Activated B cell treated with CpG ODN at 0.5 μM for 24 hours (primary cell): ENCODE results near the gene SYCP2. TPM values are rescaled to one million over a fixed set of nuclear protein-coding genes. Genes with fewer than 3 reads are reported as not detected.
"Not testable (repeated sequence)": the region's sequence is repeated elsewhere in the genome, so short reads cannot be mapped to it uniquely, and the experiment has no call there.

ENCODE experiments used
- ATAC-seq: fragments of 200-7000 bp; cut with Tn5 transposase; one replicate; pipeline ENCODE4 v1.10.0; 2021; ENCODE audit warnings: low read depth, mild to moderate bottlenecking, moderate library complexity
- CTCF ChIA-PET: fragments of 350-600 bp; sonication (Branson Sonifier 250); formaldehyde crosslinking; loops from one replicate; lab custom pipeline; 2021; ENCODE audit warnings: antibody characterized with exemption; lab: Charles Lee
- POLR2A ChIA-PET: fragments of 350-600 bp; sonication (Branson Sonifier 250); formaldehyde crosslinking; loops from one replicate; lab custom pipeline; 2021; ENCODE audit warnings: antibody characterized with exemption; lab: Charles Lee
- DNase-seq: peaks from one replicate; pipeline ENCODE4 v3.0.0; 2022
- H3K27ac Mint-ChIP-seq: one replicate; pipeline ENCODE4 v1.8.0; 2020; ENCODE audit warnings: mixed read lengths
- H3K27me3 Mint-ChIP-seq: one replicate; pipeline ENCODE4 v1.8.0; 2021; ENCODE audit warnings: mixed read lengths
- H3K36me3 Mint-ChIP-seq: one replicate; pipeline ENCODE4 v1.8.0; 2021; ENCODE audit warnings: low read depth, mixed read lengths
- H3K4me1 Mint-ChIP-seq: one replicate; pipeline ENCODE4 v1.8.0; 2021; ENCODE audit warnings: mixed read lengths
- H3K4me3 Mint-ChIP-seq: one replicate; pipeline ENCODE4 v1.8.0; 2020; ENCODE audit warnings: mild to moderate bottlenecking, mixed read lengths
- H3K9me3 Mint-ChIP-seq: one replicate; pipeline ENCODE4 v1.8.0; 2020; ENCODE audit warnings: mixed read lengths
- CTCF ChIP-seq: fragments of 200-600 bp; IDR thresholded peaks from one replicate; pipeline ENCODE4 v1.8.0; 2022; ENCODE audit warnings: antibody characterized with exemption, mild to moderate bottlenecking
- intact Hi-C: fragments of 100-400 bp; cut with micrococcal nuclease; formaldehyde crosslinking; loops from one replicate; pipeline ENCODE4 v1.15.1; 2024
- total RNA-seq: library from RNA; stranded (reverse); gene quantifications from 2 replicates; pipeline ENCODE4 v1.2.3, GENCODE V29; 2022

SYCP2 gene
- total RNA-seq, 1 donor from 2014 or later, result 1.3 TPM

GRCh38 chr20:59958123-59958522 is 24.7 kb upstream of the SYCP2 start, which contains the start of gene CDH26:
Gene CDH26, plus strand, starts transcription at chr20:59958423. Its CDS starts 304 bp downstream, at chr20:59958727.
- H3K4me3 Mint-ChIP-seq, result no peak within 1 kb of the TSS
- no peak for TF ChIP-seq CTCF
- no peak for DNase-seq
- no peak within 1 kb of the TSS for H3K27ac Mint-ChIP-seq
- no peak for ATAC-seq
- intact Hi-C loops, result no loop called here
- no peaks in the 10 kb centered on the region for H3K27me3 Mint-ChIP-seq
- ChIA-PET CTCF (no interaction called here), POLR2A (no interaction called here)
- H3K4me1 Mint-ChIP-seq, result no peaks in the 10 kb centered on the region
- peaks cover under 1% of the 10 kb centered on the region for H3K36me3 Mint-ChIP-seq
- no peaks in the 10 kb centered on the region for H3K9me3 Mint-ChIP-seq

- H3K27me3 Mint-ChIP-seq, DNase-seq, CTCF ChIA-PET, intact Hi-C loops, POLR2A ChIA-PET, H3K9me3 Mint-ChIP-seq, H3K4me1 Mint-ChIP-seq, H3K36me3 Mint-ChIP-seq, H3K4me3 Mint-ChIP-seq, H3K27ac Mint-ChIP-seq, ATAC-seq: not testable (repeated sequence)
These were observed 24.1 kb upstream of the SYCP2 start for GRCh38 chr20:59957568-59957967.

DNA sequence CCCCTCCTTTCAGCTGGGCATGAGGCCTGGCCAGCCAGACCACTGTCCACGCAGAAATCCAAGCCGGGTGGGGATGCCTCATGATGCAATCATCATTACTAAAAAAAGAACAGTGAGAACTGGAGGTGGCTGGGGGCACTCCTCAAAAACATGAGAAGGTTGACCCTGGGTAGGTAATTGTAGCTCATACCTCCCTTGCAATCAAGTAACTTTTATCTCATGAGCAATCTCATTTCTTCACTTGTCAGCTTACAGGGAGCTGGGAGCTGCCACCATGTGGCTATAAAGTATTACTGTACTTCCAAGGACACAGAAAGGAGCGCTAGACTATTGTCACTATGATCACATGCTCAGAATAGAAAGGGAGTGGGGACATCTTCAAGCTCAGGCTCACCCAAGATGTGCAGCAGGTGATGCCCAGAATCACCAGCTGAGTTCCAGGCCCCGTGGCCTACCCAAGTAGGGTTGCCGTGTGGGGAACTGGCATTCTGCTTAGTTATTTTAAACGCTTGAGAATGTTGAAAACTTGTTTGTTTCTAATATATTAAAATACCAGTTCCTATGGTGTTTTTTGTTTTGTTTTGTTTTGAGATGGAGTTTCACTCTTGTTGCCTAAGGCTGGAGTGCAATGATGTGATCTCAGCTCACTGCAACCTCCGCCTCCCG is 21.8 kb upstream of the SYCP2 start:
- no peak for TF ChIP-seq CTCF
- ATAC-seq (no peak), DNase-seq (no peak)
- Mint-ChIP-seq H3K27ac (no peak overlapping the region), H3K4me1 (no peaks in the 10 kb centered on the region), H3K27me3 (no peaks in the 10 kb centered on the region), H3K4me3 (no peak overlapping the region), H3K9me3 (no peaks in the 10 kb centered on the region), H3K36me3 (peaks cover 3% of the 10 kb centered on the region)
- ChIA-PET CTCF (interaction anchor here (1.2 kb wide), 1 partner anchor 15 kb away, joined by 3 read pairs; the partner anchor contains the start of genes FAM217B and PPP1R3D), POLR2A (no interaction called here)
- intact Hi-C loops, result no loop called here

- H3K27ac Mint-ChIP-seq, result no peak overlapping the region
- no peaks in the 10 kb centered on the region for H3K9me3 Mint-ChIP-seq
- no peak for TF ChIP-seq CTCF
- H3K36me3 Mint-ChIP-seq, result peaks cover 3% of the 10 kb centered on the region
- H3K27me3 Mint-ChIP-seq, result no peaks in the 10 kb centered on the region
- intact Hi-C loops, result no loop called here
- H3K4me3 Mint-ChIP-seq, result no peak overlapping the region
- ChIA-PET CTCF (no interaction called here), POLR2A (no interaction called here)
- H3K4me1 Mint-ChIP-seq, result no peaks in the 10 kb centered on the region
- ATAC-seq, result no peak
- DNase-seq, result no peak
These were observed 21.3 kb upstream of the SYCP2 start for GRCh38 chr20:59954718-59955117.

DNA sequence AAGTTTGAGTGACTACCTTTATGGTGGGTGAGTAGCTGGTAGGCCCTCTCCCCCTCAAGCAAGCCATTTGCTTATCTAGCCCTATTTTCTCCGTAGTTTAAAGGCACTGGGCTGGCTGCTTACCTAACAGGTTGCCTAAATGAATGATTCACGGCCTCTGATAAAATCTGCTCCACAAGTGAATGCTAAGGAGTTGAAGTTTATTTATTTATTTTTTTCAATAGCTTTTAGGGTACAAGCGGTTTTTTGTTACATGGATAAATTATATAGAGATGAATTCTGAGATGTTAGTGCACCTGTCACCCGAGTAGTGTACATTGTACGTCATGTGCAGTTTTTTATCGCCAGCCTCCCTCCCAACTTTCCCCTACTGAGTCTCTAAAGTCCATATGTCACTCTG is 16.5 kb upstream of the SYCP2 start:
- Mint-ChIP-seq H3K27ac (no peak overlapping the region), H3K36me3 (peaks cover 16% of the 10 kb centered on the region), H3K9me3 (no peaks in the 10 kb centered on the region), H3K4me3 (no peak overlapping the region), H3K4me1 (peaks cover 13% of the 10 kb centered on the region), H3K27me3 (no peaks in the 10 kb centered on the region)
- ChIA-PET CTCF (interaction anchor here (0.7 to 2.7 kb wide), 5 partner anchors 9 to 1946 kb away, joined by 3 to 15 read pairs (median 6); partner anchors contain the start of genes FAM217B and SYCP2), POLR2A (interaction anchor here (1.1 kb wide), 1 partner anchor 10 kb away, joined by 3 read pairs; the partner anchor contains the start of genes FAM217B and PPP1R3D)
- no peak for ATAC-seq
- no peak for DNase-seq
- intact Hi-C loops, result loop anchor here (1.0 to 5.0 kb wide), 3 partner anchors 10 to 1937 kb away; partner anchors contain the start of genes FAM217B and PPP1R3D
- no peak for TF ChIP-seq CTCF
